ENCODE data around the gene MISFA.
A peak's percentile ranks its signal among the peaks of the same experiment; 100 is the strongest.

MISFA gene

GRCh38 chr11:18618342-18619025 lies 18.9 kb downstream of the MISFA start:
- TF ChIP-seq, protein P1, sequence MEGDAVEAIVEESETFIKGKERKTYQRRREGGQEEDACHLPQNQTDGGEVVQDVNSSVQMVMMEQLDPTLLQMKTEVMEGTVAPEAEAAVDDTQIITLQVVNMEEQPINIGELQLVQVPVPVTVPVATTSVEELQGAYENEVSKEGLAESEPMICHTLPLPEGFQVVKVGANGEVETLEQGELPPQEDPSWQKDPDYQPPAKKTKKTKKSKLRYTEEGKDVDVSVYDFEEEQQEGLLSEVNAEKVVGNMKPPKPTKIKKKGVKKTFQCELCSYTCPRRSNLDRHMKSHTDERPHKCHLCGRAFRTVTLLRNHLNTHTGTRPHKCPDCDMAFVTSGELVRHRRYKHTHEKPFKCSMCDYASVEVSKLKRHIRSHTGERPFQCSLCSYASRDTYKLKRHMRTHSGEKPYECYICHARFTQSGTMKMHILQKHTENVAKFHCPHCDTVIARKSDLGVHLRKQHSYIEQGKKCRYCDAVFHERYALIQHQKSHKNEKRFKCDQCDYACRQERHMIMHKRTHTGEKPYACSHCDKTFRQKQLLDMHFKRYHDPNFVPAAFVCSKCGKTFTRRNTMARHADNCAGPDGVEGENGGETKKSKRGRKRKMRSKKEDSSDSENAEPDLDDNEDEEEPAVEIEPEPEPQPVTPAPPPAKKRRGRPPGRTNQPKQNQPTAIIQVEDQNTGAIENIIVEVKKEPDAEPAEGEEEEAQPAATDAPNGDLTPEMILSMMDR (IDR thresholded peaks at IDR 0.05; ENCODE audit: insufficient read depth, missing control alignments) = no peak
- DNase-seq (ENCODE audit: insufficient read length, low spot score) = no peak
- no peak for FAIRE-seq

DNA sequence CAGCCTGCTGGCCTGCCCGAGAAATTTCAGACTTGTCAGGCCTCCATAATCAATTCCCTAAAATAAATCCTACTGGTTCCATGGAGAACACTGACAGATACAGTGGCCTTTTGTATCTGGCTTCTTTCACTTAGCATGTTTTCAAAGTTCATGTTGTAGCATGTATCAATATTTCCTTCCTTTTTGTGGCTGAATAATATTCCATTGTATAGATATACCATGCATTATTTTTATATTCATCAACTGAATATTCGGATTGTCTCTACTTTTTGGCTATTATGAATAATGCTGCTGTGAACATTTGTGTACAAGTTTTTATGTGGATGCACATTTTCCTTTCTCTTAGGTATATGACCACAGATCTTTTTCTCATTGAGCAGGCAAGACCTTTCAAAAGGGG lies 24.1 kb downstream of the MISFA start:
- DNase-seq (ENCODE audit: insufficient read length, low spot score) (no peak), FAIRE-seq (no peak)
- TF ChIP-seq, protein P1 (IDR thresholded peaks at IDR 0.05; ENCODE audit: insufficient read depth, missing control alignments) = no peak

DNA sequence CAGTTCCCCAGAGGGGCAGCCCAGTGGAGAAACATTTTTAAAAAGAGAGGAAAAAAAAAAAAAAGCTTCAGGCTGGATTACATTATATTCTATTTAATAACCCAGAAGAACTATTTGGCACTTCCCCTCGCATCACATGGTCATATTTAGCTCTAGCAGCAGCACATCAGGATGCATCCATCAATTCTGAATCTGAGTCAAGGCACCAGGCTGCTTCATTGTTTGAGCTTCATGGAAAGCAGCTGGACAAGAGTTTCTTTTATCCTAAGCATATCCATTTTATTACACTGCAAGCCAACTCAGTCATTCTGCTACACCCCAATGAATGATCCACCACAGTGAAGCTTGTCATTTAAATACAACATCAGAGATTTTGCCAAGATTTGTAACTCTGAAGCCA lies 24.6 kb downstream of the MISFA start:
- FAIRE-seq (no peak), DNase-seq (ENCODE audit: insufficient read length, low spot score) (no peak)
- TF ChIP-seq, protein P1 (IDR thresholded peaks at IDR 0.05; ENCODE audit: insufficient read depth, missing control alignments) = no peak

GRCh38 chr11:18632841-18633240 lies 33.3 kb downstream of the MISFA start:
- FAIRE-seq = no peak
- no peak for DNase-seq (ENCODE audit: insufficient read length, low spot score)

GRCh38 chr11:18633256-18634139 lies 33.9 kb downstream of the MISFA start:
- FAIRE-seq = no peak
- TF ChIP-seq, protein P1 (IDR thresholded peaks at IDR 0.05; ENCODE audit: insufficient read depth, missing control alignments) = no peak

More at GRCh38 chr11:18632841-18633240, 33.3 kb downstream of the MISFA start:
- TF ChIP-seq, protein P1 (IDR thresholded peaks at IDR 0.05; ENCODE audit: insufficient read depth, missing control alignments) = no peak

DNA sequence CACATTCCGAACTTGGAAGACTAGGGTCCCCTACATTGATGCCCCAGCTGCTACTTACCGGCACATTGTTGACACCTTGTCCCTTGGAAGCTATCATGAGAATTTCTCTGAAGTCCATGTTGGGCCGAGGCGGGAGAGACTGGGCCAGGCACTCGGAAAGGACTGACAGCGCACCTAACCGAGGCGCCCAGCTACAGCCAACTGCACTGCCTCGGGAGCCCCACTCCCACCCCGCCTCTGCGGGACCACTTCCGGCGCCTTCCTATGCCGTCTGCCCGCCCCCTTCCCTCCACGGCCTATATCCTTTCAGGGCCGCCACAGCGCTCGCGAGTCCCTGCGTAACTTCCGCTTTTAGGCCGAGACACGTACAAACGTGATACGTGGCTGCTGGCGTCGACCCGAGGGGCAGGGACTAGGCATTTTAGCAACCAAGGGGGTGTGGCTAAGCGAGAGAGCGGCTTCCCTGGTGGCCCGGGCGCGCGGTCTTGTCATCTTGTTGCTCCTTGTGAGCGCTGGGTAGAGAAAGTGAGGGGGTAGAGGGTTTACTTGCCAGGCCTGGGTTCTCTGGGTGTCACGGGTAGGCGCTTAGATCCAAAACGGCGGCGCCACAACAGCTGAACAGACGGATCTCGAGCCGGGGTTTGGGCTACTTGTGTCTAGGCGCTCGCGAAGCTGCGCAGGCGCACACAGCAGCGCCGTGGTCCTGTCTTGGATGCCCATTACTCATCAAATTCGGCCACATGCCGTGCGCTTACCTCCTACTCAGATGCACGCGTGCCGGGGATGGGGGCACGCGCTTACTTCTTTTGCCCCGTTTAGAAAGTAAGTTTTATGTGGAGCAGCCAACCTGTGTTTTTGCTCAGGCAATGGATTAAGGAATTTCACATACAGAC lies 34.8 kb downstream of the MISFA start, which contains the start of gene SPTY2D1:
Gene SPTY2D1 (minus strand): TSS at position 203 of the 893 bp plus-strand sequence. CDS start 85 bp downstream, at position 118.
- TF ChIP-seq, protein P1 (IDR thresholded peaks at IDR 0.05; ENCODE audit: insufficient read depth, missing control alignments) = no peak
- peak; percentile 73 for DNase-seq (ENCODE audit: insufficient read length, low spot score)
- FAIRE-seq = no peak

More at GRCh38 chr11:18633256-18634139, 33.9 kb downstream of the MISFA start:
- no peak for DNase-seq (ENCODE audit: insufficient read length, low spot score)
